ENCODE measurements around the gene MYOT. TPM values are rescaled to one million over a fixed set of nuclear protein-coding genes. Genes with fewer than 3 reads are reported as not detected.

MYOT gene
- total RNA-seq, 1 donor from 2014 or later = 22.4 TPM

Other genes with a start within 250 kb of the MYOT start
- 23.3 TPM for gene KLHL3, start 131.8 kb upstream of the MYOT start, total RNA-seq
- gene HNRNPA0, start 113.5 kb upstream of the MYOT start, total RNA-seq = 12.1 TPM
- 0.81 TPM for gene PKD2L2, start 21.6 kb downstream of the MYOT start, total RNA-seq
- 22.6 TPM for gene FAM13B, start 165.2 kb downstream of the MYOT start, total RNA-seq
- gene WNT8A, start 216.2 kb downstream of the MYOT start, total RNA-seq = not detected

Measured in Right ventricle myocardium inferior (tissue), 1 donor.